ENCODE measurements around the gene VAV1. TPM values are rescaled to one million over a fixed set of nuclear protein-coding genes. Genes with fewer than 3 reads are reported as not detected.

VAV1 gene
- total and polyA plus RNA-seq, 2 of the 8 experiments (the other 6 are each of a cell fraction or from before 2014, with no cell fraction given) = 0.21 to 0.22 TPM

GRCh38 chr19:6854758-6855157 is 82.2 kb downstream of the VAV1 start:
- H3K9ac ChIP-seq (replicated peaks in 1 of 4; ENCODE audit: extremely low read depth in 1 of 4, low read depth in 3 of 4, low read length in 3 of 4) = no peak overlapping the region
- no peak overlapping the region for H2BK12ac ChIP-seq (ENCODE audit: low read depth, low read length)
- no peak overlapping the region for H2AFZ ChIP-seq (ENCODE audit: low read length)
- no peak overlapping the region for H3K56ac ChIP-seq (replicated peaks; ENCODE audit: insufficient read length, low read depth, low read length)
- no peaks in the 10 kb centered on the region for H4K20me1 ChIP-seq (replicated peaks in 1 of 2; ENCODE audit: control insufficient read depth in 1 of 2, insufficient read depth in 2 of 2, low read length in 2 of 2)
- 83% methylated on average over 2 of the region's 2 CpGs; no CpG with 5 or more reads in 1 of the 2 experiments for WGBS, 2 experiments (ENCODE audit: extremely low coverage in 1 of 2, insufficient coverage in 1 of 2, insufficient read length in 1 of 2, insufficient replicate concordance in 2 of 2, low coverage in 1 of 2, low lambda C conversion rate in 2 of 2, missing lambda C conversion rate in 1 of 2)
- H2AK5ac ChIP-seq (ENCODE audit: low read depth, low read length) = no peak overlapping the region
- no peaks in the 10 kb centered on the region for H3K79me1 ChIP-seq (ENCODE audit: low read depth, low read length)
- no peak overlapping the region for H3K18ac ChIP-seq (ENCODE audit: extremely low read depth, low read length)
- FAIRE-seq = no peak
- H3K27me3 ChIP-seq (replicated peaks in 1 of 4; ENCODE audit: control insufficient read depth in 3 of 4, extremely low read depth in 1 of 4, insufficient read depth in 3 of 4, low read length in 3 of 4) = no peaks in the 10 kb centered on the region
- H4K5ac ChIP-seq (ENCODE audit: insufficient read length, low read depth, low read length) = no peak overlapping the region
- no peaks in the 10 kb centered on the region for H3K4me1 ChIP-seq (replicated peaks in 1 of 4; ENCODE audit: control insufficient read depth in 3 of 4, insufficient read depth in 4 of 4, low read length in 3 of 4)
- ChIA-PET POLR2A (ENCODE audit: partially characterized antibody) (no interaction called here), CTCF (ENCODE audit: partially characterized antibody) (interaction anchor here (1.6 kb wide), 1 partner anchor 9 kb away, joined by 5 read pairs; no protein-coding TSS in a partner anchor)
- H4K8ac ChIP-seq (ENCODE audit: extremely low read depth, insufficient read depth, low read length) = no peak overlapping the region
- H3K23me2 ChIP-seq (ENCODE audit: low read depth, low read length) = peaks cover 3% of the 10 kb centered on the region; the same call in 1 of the 2 replicates
- H2BK15ac ChIP-seq (ENCODE audit: low read length) = no peak overlapping the region
- no peak overlapping the region for H3K4me3 ChIP-seq (ENCODE audit: extremely low read depth in 1 of 4, insufficient read depth in 2 of 4, low read depth in 3 of 4, low read length in 4 of 4)
- H3K27ac ChIP-seq (ENCODE audit: low read depth, low read length) = no peak overlapping the region
- peaks cover 22 to 43% of the 10 kb centered on the region in 2 experiments for H3K9me3 ChIP-seq (ENCODE audit: insufficient read depth in 2 of 2, low read depth in 1 of 2, low read length in 1 of 2)
- H3K4me2 ChIP-seq (ENCODE audit: insufficient read depth in 1 of 2, low read depth in 2 of 2, low read length in 2 of 2) = no peak overlapping the region
- DNase-seq (ENCODE audit: low read depth in 1 of 2, low spot score in 2 of 2) = no peak
- no peak overlapping the region for H2BK120ac ChIP-seq (replicated peaks; ENCODE audit: low read depth, low read length)
- H3K4ac ChIP-seq (replicated peaks; ENCODE audit: insufficient read length, low read depth, low read length) = no peak overlapping the region
- no peak overlapping the region for H2BK20ac ChIP-seq (ENCODE audit: low read length)
- no peaks in the 10 kb centered on the region for H3K79me2 ChIP-seq (ENCODE audit: control insufficient read depth in 1 of 2, insufficient read depth in 2 of 2, low read length in 2 of 2)
- H2BK5ac ChIP-seq (ENCODE audit: low read depth, low read length) = no peak overlapping the region
- no peak overlapping the region for H3K14ac ChIP-seq (ENCODE audit: insufficient read length)
- no peak overlapping the region for H3K23ac ChIP-seq (ENCODE audit: insufficient read length)
- no peak overlapping the region for H4K91ac ChIP-seq (replicated peaks; ENCODE audit: insufficient read length, low read length)
- TF ChIP-seq CBX8 (IDR thresholded peaks at IDR 0.05; ENCODE audit: borderline replicate concordance, low read depth, low read length) (no peak), ATF3 (IDR thresholded peaks at IDR 0.05; ENCODE audit: insufficient read depth, low read depth, low read length) (no peak), BCL11A (IDR thresholded peaks at IDR 0.05; ENCODE audit: low read depth in 2 of 2, low read length in 2 of 2) (no peak), RBBP5 (IDR thresholded peaks at IDR 0.05; ENCODE audit: borderline replicate concordance, low read depth, low read length) (no peak), ZNF274 (IDR thresholded peaks at IDR 0.05; ENCODE audit: borderline replicate concordance, extremely low read depth, low read length) (no peak)
- H3K36me3 ChIP-seq (ENCODE audit: control insufficient read depth in 2 of 4, insufficient read depth in 4 of 4, low read length in 3 of 4) = no peaks in the 10 kb centered on the region

Data from H1 (cell line).